Type B pancreatic cell (in vitro differentiated cells): ENCODE results near the gene DPYSL3. TPM values are rescaled to one million over a fixed set of nuclear protein-coding genes. Genes with fewer than 3 reads are reported as not detected.

Experiments
- DNase-seq: peaks from one replicate; pipeline ENCODE4 v3.0.0; 2021; ENCODE audit warnings: mixed read lengths; ENCODE audit not compliant: unreplicated experiment; ENCODE audit errors: extremely low spot score
- H3K27ac Mint-ChIP-seq: 2 replicates; pipeline ENCODE4 v1.8.0; 2021; ENCODE audit warnings: mild to moderate bottlenecking, mixed read lengths
- H3K27me3 Mint-ChIP-seq: 2 replicates; pipeline ENCODE4 v1.8.0; 2021; ENCODE audit warnings: mixed read lengths
- H3K36me3 Mint-ChIP-seq: 2 replicates; pipeline ENCODE4 v1.8.0; 2021; ENCODE audit warnings: mixed read lengths
- H3K4me1 Mint-ChIP-seq: one replicate; pipeline ENCODE4 v1.8.0; 2021; ENCODE audit warnings: mixed read lengths; ENCODE audit not compliant: unreplicated experiment
- H3K4me3 Mint-ChIP-seq: 2 replicates; pipeline ENCODE4 v1.8.0; 2021; ENCODE audit warnings: mild to moderate bottlenecking, mixed read lengths
- H3K9me3 Mint-ChIP-seq: 2 replicates; pipeline ENCODE4 v1.8.0; 2021; ENCODE audit warnings: mixed read lengths
- CTCF ChIP-seq: fragments of 200-600 bp; sonication (generic); conservative IDR thresholded peaks from 2 replicates; pipeline ENCODE4 v1.5.0; 2021; ENCODE audit warnings: antibody characterized with exemption, mild to moderate bottlenecking
- total RNA-seq: library from RNA; stranded (reverse); gene quantifications from 2 replicates; pipeline ENCODE4 v1.2.1, GENCODE V29; 2021; ENCODE audit warnings: low replicate concordance

DPYSL3 gene
- total RNA-seq, 1 donor from 2014 or later = 36.0 TPM

- DNase-seq = no peak
- Mint-ChIP-seq H3K27me3 (no peaks in the 10 kb centered on the region), H3K9me3 (no peaks in the 10 kb centered on the region), H3K4me1 (no peaks in the 10 kb centered on the region), H3K27ac (no peak overlapping the region), H3K36me3 (peaks cover 5% of the 10 kb centered on the region), H3K4me3 (no peak overlapping the region)
- TF ChIP-seq CTCF = no peak
These were observed 103.2 kb downstream of the DPYSL3 start for GRCh38 chr5:147406636-147407035.

- H3K27ac Mint-ChIP-seq = peak overlapping the region; percentile 70
- TF ChIP-seq CTCF = no peak
- H3K36me3 Mint-ChIP-seq = peaks cover 5% of the 10 kb centered on the region
- H3K4me1 Mint-ChIP-seq = no peaks in the 10 kb centered on the region
- no peak for DNase-seq
- H3K4me3 Mint-ChIP-seq = no peak overlapping the region
- no peaks in the 10 kb centered on the region for H3K9me3 Mint-ChIP-seq
- no peaks in the 10 kb centered on the region for H3K27me3 Mint-ChIP-seq
These were observed 105.2 kb downstream of the DPYSL3 start for GRCh38 chr5:147404706-147405105.

- Mint-ChIP-seq H3K27me3 (no peaks in the 10 kb centered on the region), H3K36me3 (peaks cover 5% of the 10 kb centered on the region), H3K4me3 (no peak overlapping the region), H3K9me3 (no peaks in the 10 kb centered on the region), H3K4me1 (no peaks in the 10 kb centered on the region), H3K27ac (peak overlapping the region; percentile 70)
- no peak for TF ChIP-seq CTCF
- DNase-seq = no peak
These were observed 105.9 kb downstream of the DPYSL3 start for GRCh38 chr5:147403651-147404640.

GRCh38 chr5:147400881-147401280 lies 109.0 kb downstream of the DPYSL3 start:
- no peaks in the 10 kb centered on the region for H3K27me3 Mint-ChIP-seq
- no peak for DNase-seq
- peaks cover 13% of the 10 kb centered on the region for H3K36me3 Mint-ChIP-seq
- no peak overlapping the region for H3K27ac Mint-ChIP-seq
- H3K9me3 Mint-ChIP-seq = no peaks in the 10 kb centered on the region
- TF ChIP-seq CTCF = no peak
- H3K4me1 Mint-ChIP-seq = no peaks in the 10 kb centered on the region
- H3K4me3 Mint-ChIP-seq = no peak overlapping the region

GRCh38 chr5:147400126-147400809 lies 109.6 kb downstream of the DPYSL3 start:
- no peaks in the 10 kb centered on the region for H3K4me1 Mint-ChIP-seq
- H3K36me3 Mint-ChIP-seq = peaks cover 13% of the 10 kb centered on the region
- no peaks in the 10 kb centered on the region for H3K9me3 Mint-ChIP-seq
- no peak for DNase-seq
- H3K27me3 Mint-ChIP-seq = no peaks in the 10 kb centered on the region
- no peak overlapping the region for H3K4me3 Mint-ChIP-seq
- no peak for TF ChIP-seq CTCF
- no peak overlapping the region for H3K27ac Mint-ChIP-seq
